ENCODE results near the gene NF2. TPM values are rescaled to one million over a fixed set of nuclear protein-coding genes. Genes with fewer than 3 reads are reported as not detected.

The NF2 gene
- total RNA-seq, 1 experiment from 2014 or later: 190 TPM

GRCh38 chr22:29654420-29654819 lies 51.0 kb downstream of the NF2 start:
- no peak for TF ChIP-seq POLR2AphosphoS5 (IDR thresholded peaks at IDR 0.05; ENCODE audit: low read depth, low read length)
- no peak for TF ChIP-seq REST (IDR thresholded peaks at IDR 0.05; ENCODE audit: insufficient read depth in 1 of 2, low read depth in 2 of 2, low read length in 1 of 2)
- TF ChIP-seq CTCF (IDR thresholded peaks at IDR 0.05): no peak
- TF ChIP-seq SIN3A (IDR thresholded peaks at IDR 0.05; ENCODE audit: borderline replicate concordance, insufficient read depth, low read depth, low read length): no peak
- no peak for TF ChIP-seq TCF7L2 (IDR thresholded peaks at IDR 0.05; ENCODE audit: low read depth, low read length)
- intact Hi-C loops (cut with micrococcal nuclease; ENCODE audit: unreplicated experiment) (no loop called here), in situ Hi-C loops (cut with HindIII; ENCODE audit: low pct_unique_long_range_greater_than_20kb, low sequenced_read_pairs) (no loop called here)
- no peaks in the 10 kb centered on the region for H3K4me1 ChIP-seq (ENCODE audit: control insufficient read depth, insufficient read depth, low read length)
- H3K27ac ChIP-seq (ENCODE audit: low read length): no peak overlapping the region
- DNase-seq (ENCODE audit: low read depth, low spot score): no peak
- no peak overlapping the region for H3K4me3 ChIP-seq (ENCODE audit: low read depth in 2 of 2, low read length in 2 of 2)
- no peak for ATAC-seq
- peaks cover 10% of the 10 kb centered on the region for H3K36me3 ChIP-seq (ENCODE audit: control insufficient read depth, insufficient read depth, low read length)
- CTCF ChIA-PET: interaction anchor here (1.2 kb wide), 1 partner anchor 18 kb away, joined by 3 read pairs; no protein-coding TSS in a partner anchor
- H3K9me3 ChIP-seq (ENCODE audit: control insufficient read depth, insufficient read depth, low read depth, low read length): no peaks in the 10 kb centered on the region
- no TSS peak for BruUV-seq (replicated peaks)
- no peaks in the 10 kb centered on the region for H3K27me3 ChIP-seq (ENCODE audit: control insufficient read depth, insufficient read depth, low read length)
- POLR2A ChIA-PET: no interaction called here

- no peak for DNase-seq (ENCODE audit: low read depth, low spot score)
- CTCF ChIA-PET: interaction anchor here (0.5 kb wide), 1 partner anchor 29 kb away, joined by 5 read pairs; no protein-coding TSS in a partner anchor
- Histone ChIP-seq H3K27ac (ENCODE audit: low read length) (no peak overlapping the region), H3K9me3 (ENCODE audit: control insufficient read depth, insufficient read depth, low read depth, low read length) (no peaks in the 10 kb centered on the region), H3K36me3 (ENCODE audit: control insufficient read depth, insufficient read depth, low read length) (peaks cover 10% of the 10 kb centered on the region), H3K4me1 (ENCODE audit: control insufficient read depth, insufficient read depth, low read length) (no peaks in the 10 kb centered on the region), H3K4me3 (ENCODE audit: low read depth in 2 of 2, low read length in 2 of 2) (no peak overlapping the region), H3K27me3 (ENCODE audit: control insufficient read depth, insufficient read depth, low read length) (no peaks in the 10 kb centered on the region)
- no peak for ATAC-seq
- no peak for TF ChIP-seq POLR2AphosphoS5 (IDR thresholded peaks at IDR 0.05; ENCODE audit: low read depth, low read length)
- no peak for TF ChIP-seq CTCF (IDR thresholded peaks at IDR 0.05)
- TF ChIP-seq TCF7L2 (IDR thresholded peaks at IDR 0.05; ENCODE audit: low read depth, low read length): no peak
- intact Hi-C loops (cut with micrococcal nuclease; ENCODE audit: unreplicated experiment): no loop called here
- no TSS peak for BruUV-seq (replicated peaks)
- in situ Hi-C loops (cut with HindIII; ENCODE audit: low pct_unique_long_range_greater_than_20kb, low sequenced_read_pairs): no loop called here
- POLR2A ChIA-PET: no interaction called here
Measured at GRCh38 chr22:29654882-29655281, 51.4 kb downstream of the NF2 start.
